GM12864 (cell line): ENCODE data around the gene MTF2.

Source experiments
- DNase-seq: peaks from one replicate; pipeline ENCODE4 v3.0.0-alpha.2; 2011; ENCODE audit warnings: low read depth
- H3K4me3 ChIP-seq: 2 replicates; pipeline ENCODE4 v1.5.1; 2011; ENCODE audit warnings: mild to moderate bottlenecking, low read depth, low read length, control low read depth
- TF ChIP-seq, protein P1 (sequence below): IDR thresholded peaks from 2 replicates; pipeline ENCODE4 v1.5.1; 2011; ENCODE audit warnings: low read depth, mild to moderate bottlenecking, moderate library complexity, low read length, control low read depth, inconsistent platforms; ENCODE audit errors: missing control alignments

MTF2 gene

GRCh38 chr1:93179886-93180722, 101.0 kb downstream of the MTF2 start, which contains the start of gene TMED5:
TMED5 (minus strand) TSS chr1:93180413; CDS start chr1:93180242, 171 bp downstream.
- H3K4me3 ChIP-seq, result peak within 1 kb of the TSS; percentile 97
- TF ChIP-seq, protein P1, sequence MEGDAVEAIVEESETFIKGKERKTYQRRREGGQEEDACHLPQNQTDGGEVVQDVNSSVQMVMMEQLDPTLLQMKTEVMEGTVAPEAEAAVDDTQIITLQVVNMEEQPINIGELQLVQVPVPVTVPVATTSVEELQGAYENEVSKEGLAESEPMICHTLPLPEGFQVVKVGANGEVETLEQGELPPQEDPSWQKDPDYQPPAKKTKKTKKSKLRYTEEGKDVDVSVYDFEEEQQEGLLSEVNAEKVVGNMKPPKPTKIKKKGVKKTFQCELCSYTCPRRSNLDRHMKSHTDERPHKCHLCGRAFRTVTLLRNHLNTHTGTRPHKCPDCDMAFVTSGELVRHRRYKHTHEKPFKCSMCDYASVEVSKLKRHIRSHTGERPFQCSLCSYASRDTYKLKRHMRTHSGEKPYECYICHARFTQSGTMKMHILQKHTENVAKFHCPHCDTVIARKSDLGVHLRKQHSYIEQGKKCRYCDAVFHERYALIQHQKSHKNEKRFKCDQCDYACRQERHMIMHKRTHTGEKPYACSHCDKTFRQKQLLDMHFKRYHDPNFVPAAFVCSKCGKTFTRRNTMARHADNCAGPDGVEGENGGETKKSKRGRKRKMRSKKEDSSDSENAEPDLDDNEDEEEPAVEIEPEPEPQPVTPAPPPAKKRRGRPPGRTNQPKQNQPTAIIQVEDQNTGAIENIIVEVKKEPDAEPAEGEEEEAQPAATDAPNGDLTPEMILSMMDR, result no peak
- peak; percentile 90 for DNase-seq

DNA sequence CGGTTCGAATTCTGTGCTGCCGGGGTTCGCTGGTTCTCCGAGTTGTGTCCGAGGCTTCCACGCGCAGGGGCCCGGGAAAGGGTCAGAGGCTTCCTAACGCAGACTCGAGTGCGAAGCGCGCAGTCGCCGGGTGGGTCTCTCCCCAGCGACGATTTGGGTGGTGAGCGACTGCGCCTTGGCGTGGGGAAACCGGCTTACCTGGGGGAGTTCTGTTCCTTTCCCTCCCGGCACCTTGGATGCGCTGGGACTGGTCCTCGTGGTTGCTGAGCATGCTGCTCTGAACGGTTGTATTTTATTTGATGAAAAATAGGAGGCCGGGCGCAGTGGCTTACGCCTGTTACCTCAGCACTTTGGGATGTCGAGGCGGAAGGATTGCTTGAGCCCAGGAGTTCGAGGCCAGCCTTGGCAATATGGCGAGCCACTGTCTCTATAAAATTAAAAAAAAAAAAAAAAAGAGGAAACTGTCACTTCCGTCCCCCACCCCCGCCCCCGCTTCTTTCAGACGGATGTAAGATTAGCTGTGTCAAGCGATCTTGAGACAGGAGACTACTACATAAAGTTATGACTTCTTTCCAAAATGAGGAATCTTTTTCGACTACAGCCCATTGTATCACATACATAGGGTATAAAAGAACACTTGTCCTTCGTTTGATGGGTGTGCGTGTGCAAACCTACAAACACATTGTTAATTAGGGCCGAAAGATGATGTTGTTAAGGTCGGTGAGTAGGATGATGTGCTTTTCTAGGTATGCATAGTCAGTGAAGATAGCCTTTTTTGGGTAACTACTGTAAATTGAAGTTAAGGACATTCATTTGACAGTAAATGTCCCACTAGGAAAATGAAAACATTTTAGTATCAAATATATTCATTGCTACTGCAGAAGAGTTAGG, 101.9 kb downstream of the MTF2 start, which contains the start of gene CCDC18:
CCDC18 (plus strand) TSS at position 2 of the 891 bp plus-strand sequence. CDS start 2,638 bp downstream, outside the sequence.
- TF ChIP-seq, protein P1, result no peak
- peak; percentile 57 for DNase-seq
- peak within 1 kb of the TSS; percentile 97 for H3K4me3 ChIP-seq

GRCh38 chr1:93186667-93187066, 107.6 kb downstream of the MTF2 start:
- TF ChIP-seq, protein P1, result no peak
- no peak for DNase-seq
- no peak overlapping the region for H3K4me3 ChIP-seq
